HG02588 (cell line): Measurements from ENCODE around the gene TTLL6.

Experiments used
- ATAC-seq: cut with Tn5 transposase; IDR thresholded peaks from one replicate; pipeline ENCODE4 v1.9.1; 2021; ENCODE audit warnings: mild to moderate bottlenecking, moderate library complexity; ENCODE audit not compliant: unreplicated experiment

TTLL6 gene

DNA sequence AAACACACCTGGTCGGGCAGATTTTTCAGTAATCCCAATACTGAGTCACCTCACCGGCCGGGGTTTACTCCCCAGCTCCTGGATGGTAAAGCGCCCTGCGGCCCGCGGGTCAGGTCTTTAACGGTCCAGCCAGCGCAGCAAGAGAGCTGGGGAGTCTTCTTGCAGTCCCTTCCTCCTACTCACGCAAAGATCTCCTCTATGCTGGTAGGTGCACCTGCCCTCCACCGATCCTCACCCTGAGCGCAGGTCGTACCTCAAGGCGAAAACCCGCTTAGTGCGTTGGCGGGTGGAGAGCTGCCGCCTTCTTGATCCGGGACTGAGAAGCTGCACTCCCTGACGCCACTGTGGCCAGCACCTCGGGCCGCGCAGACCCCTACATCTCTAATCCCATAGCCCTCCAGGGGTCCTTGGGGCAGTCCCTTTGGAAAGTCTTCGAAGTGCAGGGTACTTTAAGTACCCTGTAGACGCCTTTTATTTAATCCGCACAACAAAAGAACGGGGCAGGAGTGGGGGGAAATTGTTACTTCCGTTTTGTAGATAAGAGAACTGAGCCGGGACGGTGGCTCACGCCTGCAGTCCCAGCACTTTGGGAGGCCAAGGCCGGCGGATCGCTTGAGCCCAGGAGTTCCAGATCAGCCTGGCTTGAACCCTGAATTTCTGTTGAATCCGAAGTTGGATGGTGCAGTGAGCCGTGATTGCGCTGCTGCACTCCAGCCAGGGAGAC, 78.1 kb downstream of the TTLL6 start:
- no peak for ATAC-seq

DNA sequence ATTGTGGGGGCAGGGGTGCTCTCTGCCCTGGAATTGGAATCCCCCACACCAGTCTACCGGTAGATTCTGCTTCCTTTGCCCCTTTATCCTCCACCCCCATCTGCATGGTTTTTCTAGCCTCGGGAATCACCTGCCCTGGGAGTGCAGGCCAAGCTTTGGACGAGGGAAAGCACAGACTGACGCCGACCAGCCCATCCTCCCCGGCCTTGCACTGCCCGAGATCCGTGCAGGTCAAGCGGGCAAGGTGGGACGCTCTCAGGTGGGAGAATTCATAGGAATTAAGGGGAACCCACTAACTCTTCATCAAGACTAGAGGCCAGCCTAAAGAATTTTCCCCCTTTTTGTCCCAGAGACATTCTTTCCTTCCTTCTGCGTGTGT, 78.6 kb downstream of the TTLL6 start:
- no peak for ATAC-seq

DNA sequence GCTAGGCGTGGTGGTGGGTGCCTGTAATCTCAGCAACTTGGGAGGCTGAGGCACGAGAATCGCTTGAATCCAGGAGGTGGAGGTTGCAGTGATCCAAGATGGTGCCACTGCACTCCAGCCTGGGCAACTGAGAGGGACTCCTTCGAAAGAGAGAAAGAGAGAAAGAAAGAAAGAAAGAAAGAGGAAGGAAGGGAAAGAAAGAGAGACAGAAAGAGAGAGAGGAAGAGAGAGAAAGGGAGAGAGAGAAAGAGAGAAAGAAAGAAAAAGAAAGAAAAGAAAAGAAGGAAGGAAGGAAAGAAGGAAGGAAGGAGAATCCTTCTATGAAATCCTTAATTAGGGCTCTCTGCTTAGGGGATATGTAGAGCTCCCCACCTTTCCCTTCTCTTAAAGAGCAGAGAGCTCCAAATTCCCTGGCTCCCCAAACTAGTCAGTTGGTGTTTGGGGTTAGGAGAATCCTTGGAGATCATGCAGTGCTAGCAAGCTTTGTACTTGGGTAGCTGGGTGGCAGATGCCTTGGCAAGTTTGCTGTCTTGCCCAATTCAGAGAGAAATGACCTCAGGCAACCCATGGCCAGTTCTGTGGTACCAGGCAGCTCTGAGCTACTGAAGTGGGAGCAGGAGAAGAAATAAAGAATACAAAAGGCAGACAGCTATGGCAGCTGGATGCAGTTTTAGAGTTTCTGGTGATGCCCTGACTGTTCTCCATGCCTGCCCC, 79.5 kb downstream of the TTLL6 start:
- no peak for ATAC-seq

DNA sequence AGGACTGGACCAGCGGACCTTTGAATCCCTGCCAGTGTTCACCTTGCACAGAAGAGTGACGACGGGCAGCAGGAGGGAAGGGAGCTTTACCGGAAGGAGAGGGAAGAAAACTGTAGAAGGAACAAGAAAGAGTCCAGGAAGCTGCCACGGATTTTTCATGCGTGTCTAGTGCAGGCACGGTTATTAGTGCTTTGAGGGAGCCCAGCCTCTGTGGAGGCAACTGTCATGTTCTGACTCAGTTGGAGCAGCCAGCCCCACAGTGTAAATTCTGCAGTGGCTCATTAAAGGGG, 82.0 kb downstream of the TTLL6 start:
- no peak for ATAC-seq

DNA sequence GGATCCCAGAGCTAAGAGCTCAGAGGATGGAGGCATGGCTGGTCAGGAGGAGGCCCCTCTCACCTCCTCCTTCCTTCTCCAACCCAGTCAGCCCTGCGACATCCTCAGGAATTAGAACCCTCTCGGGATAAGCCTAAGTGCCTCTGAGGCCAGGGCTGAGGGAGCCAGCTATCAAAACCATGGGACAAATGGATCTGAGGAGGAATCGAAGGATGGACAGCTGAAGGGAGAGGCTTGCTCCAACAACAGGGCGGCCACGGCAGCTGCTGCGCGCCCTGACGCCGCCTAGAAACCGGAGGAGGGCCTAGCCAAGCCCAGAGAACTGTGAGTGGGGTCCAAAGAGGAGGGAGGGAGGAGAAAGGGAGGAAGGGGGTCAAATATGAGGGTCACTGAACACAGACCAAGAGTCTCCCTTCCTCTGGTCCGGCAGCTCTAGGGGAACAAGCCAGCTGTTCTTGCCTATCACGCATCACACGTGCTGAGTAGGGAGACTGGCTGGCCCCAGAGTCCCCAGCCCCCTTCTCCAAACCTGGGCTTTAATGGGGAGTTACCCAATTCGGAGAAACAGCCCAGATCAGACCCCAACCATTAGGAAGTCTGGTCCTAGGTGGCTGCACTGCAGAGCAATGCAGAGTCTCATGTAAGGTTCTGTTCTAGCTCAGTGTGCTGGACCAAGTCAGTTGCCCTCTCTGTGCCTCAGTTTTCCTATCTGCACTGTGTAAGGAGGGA, 82.5 kb downstream of the TTLL6 start:
- ATAC-seq: no peak

DNA sequence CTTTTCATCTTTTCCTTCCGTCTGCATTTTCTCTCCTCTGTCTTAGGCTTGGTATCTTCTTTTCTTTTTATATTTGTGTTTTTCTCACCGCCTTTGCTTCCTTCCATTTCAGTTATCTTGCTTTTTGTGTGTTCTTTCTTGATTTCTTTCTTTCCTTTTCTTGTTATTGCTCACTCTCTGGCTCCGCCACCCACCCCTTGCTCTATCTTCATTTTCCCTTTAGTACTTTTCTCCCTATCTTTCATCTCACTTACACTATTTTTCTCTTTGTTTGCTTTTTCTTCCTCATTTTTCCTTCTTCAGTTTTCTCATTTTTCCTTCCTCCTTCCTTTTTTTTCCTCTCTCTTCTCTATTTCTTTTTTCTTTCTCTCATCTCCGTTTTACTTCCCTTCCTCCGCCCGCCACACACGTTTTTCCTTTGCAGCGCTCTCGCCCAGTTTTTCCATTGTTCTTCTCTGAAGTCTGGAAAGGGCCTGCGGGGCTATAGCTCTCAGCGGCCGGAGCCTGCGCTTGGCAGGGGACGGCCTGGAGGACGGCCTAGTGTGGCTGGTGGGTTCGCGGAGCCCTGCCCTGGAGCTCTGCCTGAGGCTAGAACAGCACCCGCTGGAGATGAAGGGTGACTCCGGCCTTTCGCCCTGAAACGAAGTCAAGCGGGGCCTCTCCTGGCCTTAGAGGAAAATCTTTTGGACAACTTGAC, 83.2 kb downstream of the TTLL6 start:
- no peak for ATAC-seq

DNA sequence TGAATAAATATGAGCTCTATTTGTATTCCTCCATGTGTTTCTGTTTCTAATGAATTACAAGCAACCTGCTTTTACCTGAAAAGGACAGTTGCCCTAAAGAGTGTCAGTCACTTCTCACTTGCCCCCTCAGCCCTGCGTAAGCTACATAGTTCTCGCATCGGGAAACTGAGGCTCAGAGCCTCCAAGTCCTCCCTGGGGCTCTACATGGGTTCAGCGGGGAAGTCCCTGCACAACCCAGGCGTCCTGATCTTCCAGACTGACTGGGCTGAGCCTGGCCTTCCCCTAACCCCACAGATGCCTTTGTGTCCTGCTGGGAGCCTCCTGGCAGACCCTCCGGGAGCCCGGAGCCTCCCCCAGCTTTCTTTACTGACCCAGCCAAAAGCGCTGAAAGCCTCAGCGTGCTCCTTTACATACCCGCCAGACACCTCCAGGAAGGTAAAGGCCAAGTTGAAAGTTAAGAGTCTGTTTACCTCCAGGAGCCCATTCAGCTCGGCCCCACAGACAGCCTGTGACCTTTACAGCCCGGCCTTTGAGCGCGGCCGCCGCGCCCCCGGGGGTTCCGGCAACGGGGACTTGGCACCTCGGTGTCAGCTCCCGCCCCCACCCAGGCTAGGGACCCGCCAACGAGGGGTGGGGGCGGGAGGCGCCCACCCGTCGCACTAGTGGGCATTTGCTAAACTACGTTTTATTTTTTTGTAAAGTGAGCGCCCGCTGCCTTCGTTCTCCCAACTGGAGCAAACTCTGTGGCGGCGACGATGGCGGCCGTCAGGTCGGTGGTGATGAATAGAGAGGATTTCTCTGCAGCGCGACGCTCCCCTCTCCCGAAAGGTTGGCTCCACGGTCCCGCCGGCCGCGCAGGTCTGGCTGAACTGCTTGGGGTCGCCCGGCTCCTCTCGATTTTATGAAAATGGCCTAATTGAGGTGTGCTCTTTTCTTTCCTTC, 84.1 kb downstream of the TTLL6 start:
- ATAC-seq: no peak

DNA sequence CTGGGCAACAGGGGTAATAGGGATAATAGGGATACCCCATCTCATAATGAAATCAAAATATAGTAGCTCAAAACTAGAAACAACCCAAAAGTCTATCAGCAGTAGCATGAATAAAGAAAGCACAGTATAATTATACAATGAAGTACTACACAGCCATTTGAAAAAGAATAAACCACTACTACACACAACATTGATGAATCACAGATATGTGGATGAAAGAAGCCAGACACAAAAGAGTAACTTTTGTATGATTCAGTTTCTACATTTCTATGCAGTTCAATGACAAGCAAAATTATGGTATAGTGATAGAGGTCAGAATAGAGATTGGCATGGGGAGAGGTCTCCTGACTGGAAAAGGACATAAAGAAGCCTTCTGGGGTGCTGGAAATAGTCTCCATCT, 85.7 kb downstream of the TTLL6 start:
- no peak for ATAC-seq

DNA sequence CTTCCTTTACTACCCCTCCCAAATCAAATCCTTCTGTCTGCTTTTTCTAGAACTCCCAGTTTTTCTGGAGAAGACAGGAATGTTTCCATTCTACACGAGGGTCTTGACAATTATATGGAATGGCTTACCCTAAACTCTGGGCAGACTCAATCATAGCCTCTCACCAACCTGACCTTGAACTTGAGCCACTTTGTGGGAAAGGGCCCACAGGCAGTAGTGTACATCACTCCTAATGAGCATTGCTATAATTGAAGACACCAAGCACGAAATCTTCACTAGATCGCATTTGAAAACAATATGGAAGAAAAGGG, 86.8 kb downstream of the TTLL6 start:
- ATAC-seq: no peak

DNA sequence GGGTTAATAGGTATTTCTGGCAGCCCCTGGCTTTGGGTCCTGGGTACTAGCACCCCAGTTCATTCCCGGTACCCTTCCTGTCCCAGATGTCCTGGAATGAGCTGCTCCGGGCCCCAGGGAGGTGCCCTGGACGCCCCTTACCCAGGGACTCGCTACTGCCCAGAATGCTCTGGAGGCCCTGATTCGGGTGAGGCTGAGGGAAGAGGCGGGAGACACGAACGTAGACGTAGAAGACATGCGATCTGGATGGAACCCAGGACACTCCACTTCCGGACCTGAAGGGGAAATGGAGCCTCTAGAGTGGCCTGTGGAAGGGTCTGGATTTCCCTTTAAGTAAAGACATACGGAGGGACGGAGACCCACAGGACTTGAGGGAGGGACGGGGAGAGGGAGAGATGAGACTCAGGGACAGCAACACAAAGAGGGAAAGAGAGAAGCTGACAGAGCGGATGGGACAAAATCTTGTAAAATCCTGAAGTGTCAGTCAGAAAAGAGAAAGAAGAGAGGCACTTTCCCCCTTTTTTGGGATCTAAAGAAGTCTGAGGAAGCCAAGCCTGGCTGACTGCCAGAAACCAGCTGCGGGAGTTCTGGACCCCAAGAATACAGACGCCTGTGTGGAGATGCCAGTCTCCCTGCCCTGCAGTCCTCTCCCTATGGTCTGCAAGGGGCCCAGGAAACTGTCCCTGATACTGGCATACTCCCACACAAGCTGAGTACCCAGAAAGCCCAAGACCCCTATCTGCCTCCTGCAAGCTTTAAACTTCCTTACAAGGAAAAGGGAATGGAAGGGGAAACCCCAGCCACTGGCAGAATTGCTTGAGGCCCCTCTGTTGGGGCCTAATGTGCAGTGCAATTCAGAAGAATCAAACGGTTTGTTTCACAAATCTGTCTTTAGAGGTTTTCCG, 87.4 kb downstream of the TTLL6 start:
- no peak for ATAC-seq

DNA sequence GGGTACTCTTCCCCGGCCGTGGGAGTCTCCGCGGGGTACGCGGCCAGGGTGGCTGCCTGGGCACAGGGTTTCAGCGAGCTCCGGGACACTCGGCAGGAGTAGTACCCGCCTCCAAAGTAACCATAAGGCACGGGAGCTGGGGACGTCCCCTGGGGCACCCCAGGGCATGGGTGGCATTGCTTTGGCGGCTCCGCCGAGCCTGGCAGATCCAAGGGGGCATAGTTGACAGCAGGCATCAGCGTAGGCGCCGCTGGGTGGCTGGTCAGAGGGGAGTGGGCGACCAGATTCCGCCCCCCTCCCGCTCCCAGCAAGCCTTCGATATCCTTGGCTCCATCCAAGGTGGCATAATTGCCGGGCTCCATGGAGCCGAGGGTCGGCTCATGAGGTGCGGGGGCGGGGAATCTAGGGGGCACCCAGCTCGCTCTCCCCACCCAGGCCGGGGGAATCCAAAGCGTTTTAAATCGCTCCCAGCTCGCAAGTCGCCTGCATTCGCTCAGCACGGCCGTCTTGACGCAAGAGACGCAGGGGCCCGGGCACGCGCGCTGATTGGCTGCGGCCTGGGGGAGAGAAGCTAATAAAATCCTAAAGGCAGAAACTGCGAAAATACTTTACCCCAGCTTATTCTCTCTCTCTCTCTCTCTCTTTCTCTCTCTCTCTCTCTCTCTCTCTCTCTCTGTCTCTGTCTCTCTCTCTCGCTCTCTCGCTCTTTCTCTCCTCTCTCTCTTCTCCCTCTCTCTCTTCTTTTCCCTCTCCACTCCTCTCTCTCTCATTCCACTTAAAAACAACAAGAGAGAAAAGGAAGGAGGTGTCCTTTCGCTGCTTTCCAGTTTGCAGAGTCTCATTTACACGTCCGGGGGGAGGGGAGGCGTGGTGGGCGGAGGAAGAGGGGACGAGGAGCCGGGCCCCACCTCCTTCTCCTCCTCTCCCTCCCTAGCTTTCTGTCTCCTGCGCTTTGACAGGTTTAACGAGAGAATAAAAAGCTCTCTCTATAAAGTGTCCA, 88.5 kb downstream of the TTLL6 start, which contains the start of gene HOXB13:
TSS of gene HOXB13 (minus strand) at position 519 of the 1,000 bp plus-strand sequence. CDS start at position 362, 157 bp downstream.
- ATAC-seq: no peak

DNA sequence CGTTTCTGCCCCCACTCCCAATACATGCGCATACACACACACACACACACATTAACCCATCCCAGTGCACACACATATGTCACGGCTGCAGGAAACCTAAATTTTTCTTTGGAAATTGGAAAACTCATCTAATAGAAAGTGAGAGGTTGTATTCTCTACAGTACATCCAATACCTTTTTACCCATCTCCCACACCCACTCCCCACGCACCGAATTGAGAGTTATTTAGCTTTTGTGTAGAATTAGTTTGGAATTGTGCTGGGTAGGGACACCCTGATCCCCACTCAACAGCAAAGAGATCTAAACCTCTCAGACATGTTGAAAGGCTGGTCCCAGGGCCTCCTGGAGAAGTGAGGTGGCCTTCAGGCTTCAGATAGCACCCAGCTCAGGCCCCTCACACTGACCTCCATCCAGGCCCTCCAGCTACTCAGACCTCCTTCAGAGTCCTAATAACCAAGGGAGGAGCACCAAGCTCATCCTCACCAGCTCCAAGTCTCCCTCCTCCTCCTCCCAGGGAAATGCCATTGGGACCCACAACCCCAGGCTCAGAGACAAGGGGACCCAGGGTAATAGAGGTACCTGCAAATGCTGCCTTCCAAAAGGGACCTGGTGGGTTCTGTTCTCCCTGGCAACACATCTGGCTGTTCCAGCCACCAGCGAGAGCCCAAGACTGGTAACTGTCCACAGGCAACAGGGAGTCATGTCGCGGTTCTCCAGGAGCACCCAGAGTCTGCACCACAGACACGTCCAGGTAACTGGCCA, 89.4 kb downstream of the TTLL6 start:
- no peak for ATAC-seq

DNA sequence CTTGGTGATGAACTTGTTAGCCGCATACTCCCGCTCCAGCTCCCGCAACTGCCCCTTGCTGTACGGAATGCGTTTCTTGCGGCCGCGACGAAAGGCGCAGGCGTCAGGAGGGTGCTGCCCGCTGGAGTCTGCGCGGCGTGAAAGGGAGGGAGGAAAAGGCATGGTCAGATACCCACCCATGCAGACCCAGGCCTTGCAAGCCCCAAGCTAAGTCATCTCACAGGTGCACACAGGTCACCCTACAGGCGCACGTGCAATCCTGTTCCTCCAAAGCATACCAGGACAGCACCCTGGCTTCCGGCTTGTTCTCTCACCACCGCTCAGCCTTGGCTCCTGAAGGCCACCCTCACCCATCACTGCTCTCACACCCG, 90.1 kb downstream of the TTLL6 start:
- ATAC-seq: no peak

DNA sequence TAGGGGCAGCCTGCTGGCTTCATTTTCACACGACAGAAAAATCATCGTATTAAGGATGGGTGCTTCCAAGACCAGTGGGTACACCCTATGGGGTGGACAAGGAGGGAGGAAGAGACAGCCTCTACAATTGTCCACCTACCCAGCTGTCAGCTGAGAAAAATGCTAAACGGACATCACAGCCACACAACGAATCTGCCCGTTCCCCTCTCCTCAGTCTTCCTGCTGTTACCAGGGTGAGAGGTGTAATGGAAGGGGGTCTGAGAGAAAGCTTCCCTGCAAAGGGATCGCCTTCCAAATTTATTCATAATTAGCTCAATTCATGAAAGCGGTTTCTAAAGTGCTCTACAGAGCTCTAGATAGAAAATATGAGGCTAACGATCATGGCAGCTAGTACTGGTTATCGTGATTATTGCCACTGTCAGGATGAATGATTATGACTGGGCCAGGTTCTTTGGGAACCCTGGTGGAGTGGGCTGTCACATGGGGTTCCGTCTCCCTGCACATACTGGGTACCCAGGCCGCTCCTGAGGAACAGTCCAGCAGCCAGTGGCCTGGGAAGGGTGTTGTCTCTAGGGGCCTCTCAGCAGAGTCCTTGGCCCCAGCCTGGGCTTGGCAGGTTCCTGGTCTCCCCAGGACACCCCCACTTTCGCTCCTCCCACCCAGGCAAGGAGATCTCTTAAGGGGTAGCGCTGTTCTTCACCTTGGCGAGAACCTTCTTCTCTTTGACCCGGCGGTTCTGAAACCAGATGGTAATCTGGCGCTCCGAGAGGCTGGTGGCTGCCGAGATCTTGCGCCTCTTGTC, 90.7 kb downstream of the TTLL6 start:
- no peak for ATAC-seq

DNA sequence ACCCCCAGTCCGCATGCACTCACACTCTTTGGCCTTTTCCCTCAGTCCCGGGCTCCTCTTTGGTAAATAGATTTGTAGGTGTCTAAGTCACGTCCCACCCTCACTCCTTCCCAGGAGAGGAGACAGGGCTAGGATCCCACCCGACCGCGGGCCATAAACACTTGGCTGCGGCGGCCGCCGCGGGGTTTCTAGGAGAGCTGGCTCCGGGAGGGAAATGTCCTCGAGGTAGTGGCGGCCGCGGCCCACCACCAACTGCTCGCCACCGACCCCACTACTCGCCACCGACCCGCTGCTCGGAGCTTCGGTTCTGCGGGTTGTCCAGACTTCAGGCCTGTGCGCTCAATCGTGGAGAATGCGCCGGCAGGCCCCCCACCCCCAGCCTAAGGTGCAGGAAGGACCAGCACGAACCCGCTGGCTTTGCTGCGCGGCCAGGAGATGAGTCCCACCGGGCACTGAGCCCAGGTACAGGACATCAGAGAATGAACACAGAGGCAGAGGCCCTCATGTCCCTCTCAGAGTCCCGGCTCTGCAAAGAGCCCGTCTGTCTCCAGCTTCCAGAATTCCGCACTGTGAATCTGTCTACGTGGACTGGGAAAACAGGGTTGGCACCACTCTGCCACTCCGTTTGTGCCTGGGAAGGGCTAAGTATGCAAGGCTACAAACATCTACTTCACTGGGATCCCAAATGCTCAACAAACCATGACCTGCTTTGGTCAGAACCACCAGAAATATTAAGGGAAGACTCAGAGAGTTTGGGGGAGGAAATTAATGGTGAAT, 91.6 kb downstream of the TTLL6 start:
- no peak for ATAC-seq

DNA sequence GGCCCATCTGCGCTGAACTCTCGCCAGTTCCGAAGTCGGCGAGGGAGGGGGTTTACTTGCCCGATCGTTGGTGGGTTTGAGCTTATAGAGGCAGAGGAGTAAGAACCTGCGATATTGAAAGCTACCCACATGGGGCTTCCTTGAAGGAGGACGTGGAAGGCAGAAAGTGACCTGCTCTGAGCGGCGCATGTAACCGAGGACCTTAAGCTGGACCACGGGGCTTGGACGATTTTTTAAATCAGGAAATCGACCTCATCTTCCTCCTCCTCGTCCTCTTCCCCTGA, 92.1 kb downstream of the TTLL6 start:
- ATAC-seq: no peak
